Umbilical cord (tissue), 2 donors: ENCODE results near the gene ASF1B. TPM values are rescaled to one million over a fixed set of nuclear protein-coding genes. Genes with fewer than 3 reads are reported as not detected.
A peak's percentile ranks its signal among the peaks of the same experiment; 100 is the strongest.

ENCODE experiments used
- DNase-seq: peaks from one replicate; pipeline ENCODE4 v3.0.0-alpha.2; 2015; ENCODE audit warnings: low spot score
- total RNA-seq: library from RNA; depleted of rRNA; stranded (reverse); fragments of >200 nt; gene quantifications from one replicate; pipeline ENCODE4 v1.2.3, GENCODE V29; 2014; ENCODE audit warnings: low replicate concordance; ENCODE audit not compliant: insufficient read depth

Gene ASF1B
- total RNA-seq, 1 donor from 2014 or later = 0.48 TPM

DNA sequence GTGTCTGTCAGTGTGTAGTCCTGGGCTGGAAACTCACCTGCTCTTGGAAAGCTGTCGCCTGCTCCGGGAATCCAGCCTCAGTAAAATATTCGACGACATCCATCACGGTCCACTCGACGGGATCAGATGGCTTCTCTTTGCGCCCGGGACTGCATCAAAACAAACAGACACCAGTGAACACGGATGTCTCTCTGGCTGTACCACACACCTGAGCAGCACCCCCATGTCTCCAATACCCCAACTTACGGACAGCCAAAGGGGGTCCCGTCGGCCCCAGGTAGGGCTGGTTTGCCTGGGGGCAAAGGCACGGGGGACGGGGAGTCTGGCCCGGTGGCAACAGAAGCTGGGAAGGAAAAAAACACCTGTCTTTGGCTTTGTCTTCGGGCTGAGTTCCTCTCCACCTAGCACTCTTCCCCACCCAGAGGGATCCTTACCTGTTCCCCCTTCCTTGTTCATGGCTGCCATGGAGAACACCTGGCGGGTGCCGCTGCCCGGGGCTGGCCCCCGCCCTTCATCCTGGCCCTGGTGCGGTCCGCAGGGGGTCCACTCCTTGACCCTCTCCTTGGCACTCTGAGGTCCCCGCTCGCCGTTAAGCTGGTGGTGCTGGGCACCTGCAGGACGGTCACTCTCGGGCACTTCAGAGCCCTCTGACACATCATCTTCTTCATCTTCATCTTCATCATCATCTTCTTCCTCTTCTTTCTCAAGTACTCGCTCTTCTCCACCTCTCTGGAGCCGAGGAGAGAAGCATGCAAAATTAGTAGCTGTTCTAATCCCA is 47.6 kb downstream of the ASF1B start:
- DNase-seq = no peak

DNA sequence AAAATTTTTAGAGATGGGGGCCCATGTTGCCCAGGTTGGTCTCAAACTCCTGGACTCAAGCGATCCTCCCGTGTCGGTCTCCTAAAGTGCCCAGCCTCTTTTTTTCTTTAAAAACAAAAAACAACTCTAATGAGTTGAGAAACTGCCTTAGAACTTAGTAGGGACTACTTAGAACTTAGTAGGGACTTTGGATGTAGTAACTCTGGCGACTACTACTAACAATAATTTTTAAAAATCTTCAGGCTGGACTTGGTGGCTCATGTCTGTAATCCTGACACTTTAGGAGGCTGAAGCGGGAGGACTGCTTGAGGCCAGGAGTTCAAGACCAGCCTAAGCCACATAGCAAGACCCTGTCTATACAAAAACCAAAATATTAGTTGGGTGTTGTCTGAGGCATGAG is 50.3 kb downstream of the ASF1B start:
- DNase-seq = no peak

DNA sequence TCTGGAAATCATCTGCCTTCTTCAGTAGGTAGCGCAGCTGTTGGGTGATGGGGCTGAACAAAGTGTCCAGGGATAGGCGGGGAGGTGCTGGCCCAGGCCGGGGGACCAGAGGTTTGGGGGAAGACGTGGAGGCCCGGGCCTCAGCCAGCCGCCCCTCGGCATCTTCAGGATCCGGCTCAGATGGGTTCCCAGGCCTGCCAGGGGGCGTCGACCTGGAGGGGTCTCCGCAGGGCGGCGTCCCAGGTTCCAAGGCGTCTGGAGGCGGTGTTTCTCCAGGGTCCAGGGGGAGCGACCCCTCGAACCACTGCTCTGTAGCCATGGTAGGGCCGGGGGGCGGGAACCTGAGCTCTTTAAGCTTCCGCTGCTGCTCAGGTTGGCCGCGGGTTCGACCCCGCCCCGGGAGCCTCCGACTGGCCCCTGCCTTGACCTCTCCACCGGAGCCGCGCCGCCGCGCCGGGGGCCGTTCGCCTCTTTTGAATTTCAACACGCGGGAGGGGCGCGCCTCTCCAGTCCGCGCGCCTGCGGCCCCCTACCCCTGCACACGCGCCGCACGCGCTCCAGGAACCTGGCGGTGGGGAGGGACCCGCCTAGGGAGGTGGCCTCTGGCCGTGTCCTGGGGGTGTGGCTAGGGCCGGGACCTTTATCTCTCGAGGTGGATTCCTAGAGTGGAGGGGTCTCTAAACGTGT is 50.9 kb downstream of the ASF1B start, which contains the start of gene C19orf67:
C19orf67 (minus strand) TSS at position 475 of the 687 bp plus-strand sequence; CDS start at position 319, 156 bp downstream.
- no peak for DNase-seq

DNA sequence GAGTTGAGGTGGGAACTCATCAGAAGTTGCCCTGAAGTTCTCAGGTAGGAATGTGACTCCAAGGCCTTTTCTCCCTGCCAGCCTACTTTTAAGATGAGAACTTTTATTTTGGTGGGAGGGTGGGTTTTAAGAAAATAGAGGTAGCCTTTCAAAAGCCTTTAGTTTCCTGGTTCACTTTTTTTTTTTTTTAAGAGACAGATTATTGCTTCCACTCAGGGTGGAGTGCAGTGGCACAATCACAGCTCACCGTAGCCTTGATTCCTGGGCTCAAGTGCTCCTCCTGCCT is 53.8 kb downstream of the ASF1B start:
- DNase-seq = no peak

DNA sequence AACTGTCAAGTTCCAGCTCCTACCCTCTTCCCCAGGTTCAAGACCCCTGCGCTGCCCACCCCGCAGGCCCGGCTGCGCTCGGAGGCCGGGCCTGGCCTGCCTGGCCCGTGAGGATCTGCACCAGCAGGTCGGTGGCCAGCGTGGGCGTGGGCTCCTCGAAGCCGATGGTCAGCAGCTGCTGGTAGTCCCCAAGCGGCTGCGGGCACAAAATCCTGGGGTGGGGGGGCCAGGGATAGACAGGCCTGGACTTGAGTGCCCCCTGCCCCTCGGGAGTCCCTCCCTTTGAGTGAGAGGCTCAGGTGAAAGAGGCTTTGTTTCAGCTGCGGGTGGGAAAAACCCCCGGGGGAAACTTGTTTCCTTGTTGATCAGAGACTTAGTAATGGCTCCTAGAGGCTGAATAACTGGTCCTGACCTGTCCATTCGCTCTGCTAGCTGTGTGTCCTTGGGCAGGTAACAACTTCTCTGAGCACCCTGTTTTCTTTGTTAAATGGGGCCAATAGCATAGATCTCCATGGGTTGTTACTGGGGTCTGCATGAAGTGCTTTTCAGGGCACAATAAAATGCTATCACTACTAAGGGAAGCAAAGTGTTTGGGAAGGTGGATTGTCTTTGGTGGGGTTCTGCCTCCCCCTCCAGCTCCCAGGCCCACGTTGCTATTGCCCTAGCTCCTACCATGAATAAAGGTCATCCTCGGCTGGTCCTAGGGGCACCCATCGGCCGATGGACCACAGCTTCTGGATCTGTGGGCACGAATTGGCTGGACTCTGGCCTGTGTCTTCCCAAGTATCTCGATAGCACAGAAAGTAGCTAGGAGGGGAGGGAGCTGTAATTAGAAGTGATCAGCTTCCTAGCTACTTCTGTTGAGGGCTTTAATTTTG is 54.4 kb downstream of the ASF1B start:
- DNase-seq = no peak

DNA sequence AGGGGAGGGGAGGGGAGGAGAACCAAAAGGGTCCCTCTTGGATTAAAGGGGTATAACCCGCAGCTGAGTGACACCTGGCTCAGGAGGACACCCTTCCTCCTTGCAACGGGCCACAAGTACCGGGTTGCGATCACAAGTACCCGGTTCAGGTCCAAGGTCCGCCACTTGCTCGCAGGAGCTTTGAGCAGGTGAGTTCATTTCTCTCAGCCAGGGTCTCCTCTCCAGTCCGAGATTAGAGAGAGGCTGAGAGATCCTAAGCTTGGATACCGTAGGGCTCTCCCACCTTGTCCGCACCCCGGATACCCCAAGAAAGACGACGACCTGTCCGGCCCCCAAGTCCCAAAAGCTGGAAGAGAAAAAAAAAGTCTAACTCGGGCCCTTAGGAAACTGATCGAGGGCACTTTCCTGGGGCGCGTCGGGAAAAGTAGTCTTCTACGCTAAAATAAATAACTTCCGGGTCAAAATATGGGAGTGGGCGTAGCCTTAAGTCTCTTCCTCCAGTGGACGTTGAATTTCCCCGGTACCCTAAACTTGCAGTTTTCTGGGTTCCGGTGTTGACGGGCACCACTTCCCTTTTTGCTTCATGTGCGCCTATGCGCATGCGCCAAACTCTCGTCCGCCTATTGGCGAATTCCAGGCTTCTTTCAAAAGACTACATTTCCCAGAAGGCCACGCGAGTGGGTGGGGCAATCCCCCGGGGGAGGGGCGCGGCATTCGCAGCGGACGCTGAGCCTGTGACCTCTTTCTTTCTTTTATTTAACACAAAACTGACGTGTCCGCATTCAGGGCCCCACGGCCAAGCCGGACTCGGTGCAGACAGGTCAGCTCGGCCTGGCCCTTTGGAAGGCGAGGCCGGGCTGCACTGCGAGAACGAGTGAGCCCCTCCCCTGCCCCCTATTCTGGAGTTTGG is 55.2 kb downstream of the ASF1B start:
- DNase-seq = peak; percentile 100

DNA sequence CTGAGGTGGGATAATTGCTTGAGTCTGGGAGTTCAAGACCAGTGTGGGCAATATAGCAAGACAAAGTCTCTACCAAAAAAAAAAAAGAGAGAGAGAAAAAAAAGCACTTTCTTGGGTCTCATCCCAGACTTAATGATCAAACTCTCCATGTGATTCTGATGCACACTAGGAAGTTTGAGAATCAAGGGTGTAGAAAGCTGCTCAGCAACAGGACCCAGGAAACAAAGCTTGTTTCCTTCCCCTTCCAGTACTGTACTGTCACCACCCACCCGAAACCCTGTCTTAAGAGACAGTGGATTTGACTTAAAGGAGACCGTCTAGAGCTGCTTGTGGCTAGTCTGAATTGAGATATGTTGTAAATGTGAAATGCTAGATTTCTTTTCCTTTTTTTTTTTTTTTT is 58.0 kb downstream of the ASF1B start:
- DNase-seq = no peak

GRCh38 chr19:14073925-14074838 is 62.2 kb downstream of the ASF1B start:
- DNase-seq = peak; percentile 22

DNA sequence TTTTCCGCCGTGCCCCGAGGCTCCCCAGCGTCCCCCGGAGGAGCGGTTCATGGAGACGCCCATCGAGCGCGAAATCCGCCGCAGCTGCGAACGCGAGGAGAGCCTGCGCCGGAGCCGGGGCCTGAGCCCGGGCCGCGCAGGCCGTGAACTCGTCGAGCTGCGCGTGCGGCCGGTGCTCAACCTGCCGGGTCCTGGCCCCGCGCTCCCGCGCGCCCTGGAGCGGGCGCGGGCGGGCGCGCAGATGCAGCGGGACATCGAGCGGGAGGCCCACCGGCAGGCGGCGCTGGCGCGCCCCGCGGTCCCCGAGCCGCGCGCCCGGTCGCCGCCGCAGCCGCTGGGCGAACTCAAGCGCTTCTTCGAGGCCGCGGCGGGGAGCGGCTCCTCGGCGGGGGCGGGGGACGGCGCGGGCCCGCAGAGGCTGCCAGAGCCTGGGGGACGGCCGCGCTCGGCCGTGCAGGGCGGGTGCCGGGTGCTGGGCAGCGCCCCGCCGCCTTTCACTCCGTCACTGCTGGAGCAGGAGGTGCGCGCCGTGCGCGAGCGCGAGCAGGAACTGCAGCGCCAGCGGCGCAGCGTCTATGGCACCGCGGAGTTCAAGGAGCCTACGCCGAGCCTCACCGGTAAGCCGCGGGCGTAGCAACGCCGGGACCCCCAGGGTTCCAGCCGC is 63.0 kb downstream of the ASF1B start:
- peak; percentile 78 for DNase-seq

DNA sequence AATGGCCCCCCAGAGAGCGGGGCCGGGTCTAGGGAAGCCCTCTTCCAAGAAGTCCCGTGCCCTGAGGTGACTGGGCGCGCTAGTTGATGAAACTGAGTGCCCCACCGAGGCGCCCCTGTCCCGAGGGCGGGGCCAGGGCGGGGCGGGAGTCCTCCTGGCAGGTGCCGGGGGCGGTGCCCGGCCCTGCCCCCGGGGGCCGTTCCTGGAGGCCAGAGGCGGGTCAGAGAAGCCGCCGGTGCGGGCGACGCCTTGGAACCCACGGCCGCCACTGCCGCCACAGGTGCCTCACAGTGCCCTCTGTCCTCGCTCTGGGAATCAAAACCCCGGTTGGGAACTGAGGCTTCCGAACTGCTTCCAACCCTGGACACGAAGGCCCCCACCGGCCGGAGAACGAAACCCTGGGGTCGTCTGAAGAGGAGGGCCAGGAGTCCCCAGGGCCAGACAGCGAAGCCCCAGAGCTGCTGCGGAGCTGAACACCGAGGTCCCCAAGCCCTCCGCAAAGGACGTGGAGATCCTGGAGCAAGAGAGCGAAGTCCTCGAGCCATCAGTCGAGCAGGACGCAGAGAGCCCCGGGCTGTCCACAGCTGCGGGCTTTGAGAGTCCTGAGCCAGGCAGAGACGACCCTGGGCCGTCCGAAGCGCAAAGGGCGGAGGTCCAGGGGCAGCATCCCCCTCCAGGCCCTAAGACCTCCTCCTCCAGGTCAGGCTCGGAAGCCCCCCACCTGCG is 63.7 kb downstream of the ASF1B start, which contains the start of gene MISP3:
MISP3 (plus strand) TSS at position 252 of the 726 bp plus-strand sequence. CDS start 524 bp downstream, outside the sequence.
- peak; percentile 23 for DNase-seq

DNA sequence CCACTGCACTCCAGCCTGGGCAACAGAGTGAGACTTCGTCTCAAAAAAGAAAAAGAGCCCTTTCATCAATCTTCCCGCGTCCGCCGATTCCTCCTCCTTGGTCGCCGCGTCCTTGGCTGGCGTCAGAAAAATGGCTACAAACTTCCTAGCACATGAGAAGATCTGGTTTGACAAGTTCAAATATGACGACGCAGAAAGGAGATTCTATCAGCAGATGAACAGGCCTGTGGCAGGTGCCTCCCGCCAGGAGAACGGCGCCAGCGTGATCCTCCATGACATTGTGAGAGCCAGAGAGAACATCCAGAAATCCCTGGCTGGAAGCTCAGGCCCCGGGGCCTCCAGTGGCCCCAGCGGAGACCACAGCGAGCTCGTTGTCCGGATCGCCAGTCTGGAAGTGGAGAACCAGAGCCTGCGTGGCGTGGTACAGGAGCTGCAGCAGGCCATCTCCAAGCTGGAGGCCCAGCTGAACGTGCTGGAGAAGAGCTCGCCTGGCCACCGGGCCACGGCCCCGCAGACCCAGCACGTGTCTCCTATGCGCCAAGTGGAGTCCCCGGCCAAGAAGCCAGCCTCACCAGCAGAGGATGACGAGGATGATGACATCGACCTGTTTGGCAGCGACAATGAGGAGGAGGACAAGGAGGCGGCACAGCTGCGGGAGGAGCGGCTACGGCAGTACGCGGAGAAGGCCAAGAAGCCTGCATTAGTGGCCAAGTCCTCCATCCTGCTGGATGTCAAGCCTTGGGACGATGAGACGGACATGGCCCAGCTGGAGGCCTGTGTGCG is 65.9 kb downstream of the ASF1B start:
- no peak for DNase-seq

Other genes with a start within 250 kb of the ASF1B start
- 1.4 TPM for gene BRME1, start 230.5 kb downstream of the ASF1B start, total RNA-seq
- gene CC2D1A, start 230.4 kb downstream of the ASF1B start, total RNA-seq = 0.96 TPM
- gene PODNL1, start 198.2 kb downstream of the ASF1B start, total RNA-seq = 13.2 TPM
- 10.1 TPM for gene DCAF15, start 184.1 kb downstream of the ASF1B start, total RNA-seq
- 1.9 TPM for gene RFX1, start 130.3 kb downstream of the ASF1B start, total RNA-seq
- gene RLN3, start 108.4 kb downstream of the ASF1B start, total RNA-seq = not detected
- gene IL27RA, start 104.8 kb downstream of the ASF1B start, total RNA-seq = 0.96 TPM
- gene PALM3, start 74.5 kb downstream of the ASF1B start, total RNA-seq = not detected
- 0.96 TPM for gene MISP3, start 63.8 kb downstream of the ASF1B start, total RNA-seq
- not detected for gene C19orf67, start 50.8 kb downstream of the ASF1B start, total RNA-seq
- gene SAMD1, start 45.8 kb downstream of the ASF1B start, total RNA-seq = 21.9 TPM
- gene PRKACA, start 18.8 kb downstream of the ASF1B start, total RNA-seq = 17.6 TPM
- 5.3 TPM for gene ADGRL1, start 69.6 kb upstream of the ASF1B start, total RNA-seq
- gene ADGRE5, start 244.9 kb upstream of the ASF1B start, total RNA-seq = 49.4 TPM